ENCODE measurements around the gene FOXP1. TPM values are rescaled to one million over a fixed set of nuclear protein-coding genes. Genes with fewer than 3 reads are reported as not detected.

The FOXP1 gene
- total RNA-seq, 1 experiment from 2014 or later = 75.3 TPM

- H3K27ac ChIP-seq (ENCODE audit: insufficient read length, low read depth, low read length) = no peak overlapping the region
- H3K9ac ChIP-seq (ENCODE audit: extremely low read depth, insufficient read length, low read length) = no peak overlapping the region
- no peak overlapping the region for H4K5ac ChIP-seq (ENCODE audit: insufficient read length, low read depth, low read length)
- H4K8ac ChIP-seq (replicated peaks; ENCODE audit: insufficient read length, low read depth, low read length) = no peak overlapping the region
- H3K4ac ChIP-seq (ENCODE audit: low read depth, low read length) = no peak overlapping the region
- H2BK15ac ChIP-seq (ENCODE audit: low read depth, low read length) = no peak overlapping the region
- H3K27ac Mint-ChIP-seq = peak overlapping the region in 1 of 3 experiments; percentile 36; a peak in 1 of 7 replicates
- no peaks in the 10 kb centered on the region; the same call in 1 of the 2 replicates for H3K79me2 ChIP-seq (ENCODE audit: insufficient read depth, low read length)
- no peak overlapping the region for H3K4me3 Mint-ChIP-seq
- no peaks in the 10 kb centered on the region for H3K27me3 ChIP-seq (ENCODE audit: insufficient read depth, low read length)
- no peak overlapping the region for H3K14ac ChIP-seq (ENCODE audit: insufficient read depth, low read length)
- H3K4me1 Mint-ChIP-seq = peaks cover 36 to 52% of the 10 kb centered on the region in 2 experiments
- no peak overlapping the region for H3K56ac ChIP-seq (ENCODE audit: insufficient read length, low read depth, low read length)
- H4K91ac ChIP-seq (ENCODE audit: insufficient read length, low read depth, low read length) = no peak overlapping the region
- no peaks in the 10 kb centered on the region for H4K20me1 ChIP-seq (ENCODE audit: control insufficient read depth, insufficient read depth, insufficient read length)
- H3K9me3 Mint-ChIP-seq = no peaks in the 10 kb centered on the region
- no peaks in the 10 kb centered on the region for H3K23me2 ChIP-seq (ENCODE audit: insufficient read length, low read depth, low read length, poor library complexity, severe bottlenecking)
- WGBS (ENCODE audit: extremely low coverage, insufficient read length, low lambda C conversion rate) = no CpG with 5 or more reads among the region's 4 CpGs
- no peak overlapping the region for H3K4me2 ChIP-seq (ENCODE audit: insufficient read depth, insufficient read length, low read length)
- H3K27me3 Mint-ChIP-seq (ENCODE audit: low read depth) = no peaks in the 10 kb centered on the region
- no peak overlapping the region for H3K18ac ChIP-seq (ENCODE audit: insufficient read length, low read depth, low read length)
- H2AK5ac ChIP-seq (ENCODE audit: insufficient read length, low read length) = no peak overlapping the region
- no peak for TF ChIP-seq CTCF (conservative IDR thresholded peaks at IDR 0.05)
- no peak overlapping the region for H3T11ph ChIP-seq (ENCODE audit: low read length)
- no peak for DNase-seq
- no peak overlapping the region for H2BK5ac ChIP-seq (ENCODE audit: insufficient read length, low read length)
- no peak overlapping the region for H2AFZ ChIP-seq (ENCODE audit: low read length)
- H2BK20ac ChIP-seq (ENCODE audit: low read depth, low read length, poor library complexity, severe bottlenecking) = no peak overlapping the region
- no peaks in the 10 kb centered on the region for H3K9me3 ChIP-seq (ENCODE audit: control insufficient read depth, low read depth, low read length)
- H3K4me1 ChIP-seq (ENCODE audit: insufficient read depth, low read length) = peaks cover 5% of the 10 kb centered on the region
- no peak overlapping the region for H3K23ac ChIP-seq (ENCODE audit: insufficient read length, low read depth, low read length)
- peaks cover 0 to 7% (median 7%) of the 10 kb centered on the region in 3 experiments; a peak in 5 of 7 replicates for H3K36me3 Mint-ChIP-seq (ENCODE audit: insufficient read depth in 1 of 3, low read depth in 3 of 3)
- no peak overlapping the region for H2BK12ac ChIP-seq (ENCODE audit: insufficient read length, low read depth, low read length)
- H3K79me1 ChIP-seq (ENCODE audit: insufficient read depth, low read depth, low read length, poor library complexity, severe bottlenecking) = no peaks in the 10 kb centered on the region
- no peak overlapping the region for H2BK120ac ChIP-seq (ENCODE audit: low read depth, low read length, poor library complexity, severe bottlenecking)
These were observed 351.8 kb downstream of the FOXP1 start for GRCh38 chr3:71231680-71232079.

Measured in H9 (cell line).